Esophagus squamous epithelium (tissue), 5 donors: ENCODE measurements around the gene FAM53B. TPM values are rescaled to one million over a fixed set of nuclear protein-coding genes. Genes with fewer than 3 reads are reported as not detected.

Experiments used
- DNase-seq: peaks from one replicate; lab custom pipeline; 2025; lab: John Stamatoyannopoulos, UW
- H3K27ac ChIP-seq, 4 donors: fragments of 200-600 bp; sonication (generic); one replicate each; pipeline ENCODE4 v1.5.1; 2016 to 2019; ENCODE audit warnings: mild to moderate bottlenecking in 1 of 4
- H3K27me3 ChIP-seq, 4 donors: fragments of 200-600 bp; sonication (generic); 1 replicate in 3 of 4; 2 replicates in 1 of 4; pipeline versions ENCODE4 v1.5.1 to v1.6.0; 2017 to 2021; ENCODE audit warnings: antibody characterized with exemption in 1 of 4
- H3K36me3 ChIP-seq, 3 donors: fragments of 200-600 bp; sonication (generic); one replicate each; pipeline ENCODE4 v1.5.1; 2016 to 2019
- H3K4me1 ChIP-seq, 3 donors: fragments of 200-600 bp; sonication (generic); one replicate each; pipeline ENCODE4 v1.5.1; 2017 to 2019
- H3K4me3 ChIP-seq, 4 donors: fragments of 200-600 bp; sonication (generic); 1 replicate in 3 of 4; 2 replicates in 1 of 4; pipeline ENCODE4 v1.5.1; 2016 to 2019; ENCODE audit warnings: mild to moderate bottlenecking in 2 of 4, moderate library complexity in 1 of 4
- H3K9me3 ChIP-seq, 3 donors: fragments of 200-600 bp; sonication (generic); one replicate each; pipeline ENCODE4 v1.5.1; 2016 to 2019
- POLR2A ChIP-seq, 4 donors: fragments of 450-650 bp; IDR thresholded peaks; one replicate each; pipeline ENCODE4 v1.6.1; 2017; ENCODE audit warnings: antibody characterized with exemption in 4 of 4, mild to moderate bottlenecking in 4 of 4, moderate library complexity in 3 of 4
- WGBS, 2 donors: methylation state at CpG; one replicate each; pipeline ENCODE4 v1.1.5; 2018; 5-methylcytosine and 5-hydroxymethylcytosine counted together
- intact Hi-C: fragments of 100-400 bp; cut with DNase I; formaldehyde crosslinking; loops from one replicate; pipeline ENCODE4 v1.15.0; 2022
- total RNA-seq, 4 donors: library from RNA; depleted of rRNA; stranded (reverse); fragments of >200 nt; gene quantifications; one replicate each; pipeline ENCODE4 v1.1.0, GENCODE V29; 2016
- TF ChIP-seq, protein P1 (sequence below), 6 experiments: fragments of 450-650 bp in 4 of 6; fragments of 200-600 bp in 2 of 6; sonication (generic) in 2 of 6; IDR thresholded peaks; one replicate each; pipeline ENCODE4 v1.5.1; 2016 to 2019; ENCODE audit warnings: antibody characterized with exemption in 6 of 6, mild to moderate bottlenecking in 4 of 6, moderate library complexity in 4 of 6
- donor health status: DM: yes; HTN: yes; CAD: no.

Gene FAM53B
- total RNA-seq, 4 donors from 2014 or later: 27.4 to 54.2 (median 31.5) TPM

- no peak overlapping the region for H3K4me3 ChIP-seq
- peak overlapping the region; percentile 80 to 91 (median 90) for H3K27ac ChIP-seq
- H3K9me3 ChIP-seq: no peaks in the 10 kb centered on the region
- TF ChIP-seq, protein P1, sequence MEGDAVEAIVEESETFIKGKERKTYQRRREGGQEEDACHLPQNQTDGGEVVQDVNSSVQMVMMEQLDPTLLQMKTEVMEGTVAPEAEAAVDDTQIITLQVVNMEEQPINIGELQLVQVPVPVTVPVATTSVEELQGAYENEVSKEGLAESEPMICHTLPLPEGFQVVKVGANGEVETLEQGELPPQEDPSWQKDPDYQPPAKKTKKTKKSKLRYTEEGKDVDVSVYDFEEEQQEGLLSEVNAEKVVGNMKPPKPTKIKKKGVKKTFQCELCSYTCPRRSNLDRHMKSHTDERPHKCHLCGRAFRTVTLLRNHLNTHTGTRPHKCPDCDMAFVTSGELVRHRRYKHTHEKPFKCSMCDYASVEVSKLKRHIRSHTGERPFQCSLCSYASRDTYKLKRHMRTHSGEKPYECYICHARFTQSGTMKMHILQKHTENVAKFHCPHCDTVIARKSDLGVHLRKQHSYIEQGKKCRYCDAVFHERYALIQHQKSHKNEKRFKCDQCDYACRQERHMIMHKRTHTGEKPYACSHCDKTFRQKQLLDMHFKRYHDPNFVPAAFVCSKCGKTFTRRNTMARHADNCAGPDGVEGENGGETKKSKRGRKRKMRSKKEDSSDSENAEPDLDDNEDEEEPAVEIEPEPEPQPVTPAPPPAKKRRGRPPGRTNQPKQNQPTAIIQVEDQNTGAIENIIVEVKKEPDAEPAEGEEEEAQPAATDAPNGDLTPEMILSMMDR (IDR thresholded peaks at IDR 0.05): no peak
- H3K27me3 ChIP-seq: no peaks in the 10 kb centered on the region
- intact Hi-C loops: no loop called here
- 36 to 64% methylated on average over 10 to 12 of the region's 20 CpGs for WGBS, 2 donors
- H3K36me3 ChIP-seq: peaks cover 0 to 12% (median 0%) of the 10 kb centered on the region in 3 donors
- H3K4me1 ChIP-seq: peaks cover 67 to 99% (median 83%) of the 10 kb centered on the region in 3 donors
- DNase-seq: no peak
These were observed 19.7 kb downstream of the FAM53B start for GRCh38 chr10:124724279-124725027.

DNA sequence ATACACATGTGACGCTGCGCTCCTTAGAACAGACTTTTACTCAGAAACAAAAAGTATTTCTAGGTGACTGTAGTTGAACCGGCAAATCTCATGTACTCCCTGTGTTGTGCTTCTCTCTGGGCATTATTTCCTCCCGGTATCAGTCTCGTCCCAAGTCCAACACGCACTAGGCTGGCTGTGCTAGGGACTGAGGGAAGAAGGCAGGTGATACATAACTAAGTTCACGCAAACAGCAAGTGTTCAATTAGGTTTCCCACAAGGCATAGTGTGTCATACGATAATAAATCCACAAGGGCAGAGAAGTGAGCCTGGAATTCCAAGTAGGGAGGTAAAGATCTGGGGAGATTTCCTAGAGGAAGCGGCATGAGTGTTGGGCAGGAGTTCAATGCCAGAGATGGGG lies 20.4 kb downstream of the FAM53B start:
- peaks cover 68 to 99% (median 83%) of the 10 kb centered on the region in 3 donors for H3K4me1 ChIP-seq
- intact Hi-C loops: no loop called here
- no peaks in the 10 kb centered on the region for H3K27me3 ChIP-seq
- H3K27ac ChIP-seq: peak overlapping the region; percentile 80 to 91 (median 90)
- TF ChIP-seq POLR2A (IDR thresholded peaks at IDR 0.05): no peak
- peaks cover 0 to 12% (median 0%) of the 10 kb centered on the region in 3 donors for H3K36me3 ChIP-seq
- WGBS, 2 donors: 43 to 44% methylated on average over 9 of the region's 9 CpGs
- peak overlapping the region in 1 of 4 donors; percentile 25 for H3K4me3 ChIP-seq
- no peak for DNase-seq
- no peaks in the 10 kb centered on the region for H3K9me3 ChIP-seq

GRCh38 chr10:124722798-124723783 lies 21.1 kb downstream of the FAM53B start:
- WGBS, 2 donors: 10 to 21% methylated on average over 6 of the region's 8 CpGs
- intact Hi-C loops: no loop called here
- TF ChIP-seq, protein P1 (IDR thresholded peaks at IDR 0.05): no peak
- peak in 2 of 4 donors; percentile 50 to 53 for TF ChIP-seq POLR2A (IDR thresholded peaks at IDR 0.05)
- no peak for DNase-seq
- Histone ChIP-seq H3K36me3 (peaks cover 0 to 12% (median 0%) of the 10 kb centered on the region in 3 donors), H3K4me3 (peak overlapping the region in 1 of 4 donors; percentile 25), H3K27me3 (no peaks in the 10 kb centered on the region), H3K27ac (peak overlapping the region; percentile 80 to 91 (median 90)), H3K4me1 (peaks cover 67 to 99% (median 83%) of the 10 kb centered on the region in 3 donors), H3K9me3 (no peaks in the 10 kb centered on the region)

GRCh38 chr10:124721330-124722045 lies 22.7 kb downstream of the FAM53B start:
- H3K4me1 ChIP-seq: peaks cover 72 to 100% (median 83%) of the 10 kb centered on the region in 3 donors
- H3K9me3 ChIP-seq: no peaks in the 10 kb centered on the region
- DNase-seq: no peak
- intact Hi-C loops: no loop called here
- TF ChIP-seq, protein P1 (IDR thresholded peaks at IDR 0.05): no peak
- peak in 2 of 4 donors; percentile 23 to 25 for TF ChIP-seq POLR2A (IDR thresholded peaks at IDR 0.05)
- peak overlapping the region; percentile 77 to 91 (median 90) for H3K27ac ChIP-seq
- H3K4me3 ChIP-seq: no peak overlapping the region
- no peaks in the 10 kb centered on the region for H3K27me3 ChIP-seq
- peaks cover 0 to 12% (median 0%) of the 10 kb centered on the region in 3 donors for H3K36me3 ChIP-seq
- WGBS, 2 donors: 29 to 33% methylated on average over 12 to 13 of the region's 16 CpGs
